Pancreas (tissue), 10 donors: ENCODE data around the gene POU6F2. TPM values are rescaled to one million over a fixed set of nuclear protein-coding genes. Genes with fewer than 3 reads are reported as not detected.
"Not testable (repeated sequence)": the region's sequence is repeated elsewhere in the genome, so short reads cannot be mapped to it uniquely, and the experiment has no call there.

Experiments used
- ATAC-seq, 4 donors: fragments of 200-7000 bp; cut with Tn5 transposase; one replicate each; pipeline versions ENCODE4 v1.8.0 to v1.9.1; 2020; ENCODE audit warnings: mild to moderate bottlenecking in 4 of 4, moderate library complexity in 4 of 4
- DNase-seq, 6 donors: peaks; one replicate each; pipeline ENCODE4 v3.0.0-alpha.2; 2020
- FAIRE-seq: peaks from 2 replicates; lab custom pipeline; 2012; peaks lifted over from hg19 to GRCh38; lab: Jason Lieb, UNC
- H3K27ac ChIP-seq, 4 donors: fragments of 200-600 bp; sonication (generic); 1 replicate in 3 of 4; 2 replicates in 1 of 4; pipeline versions ENCODE4 v1.5.0 to v1.8.0; 2020
- H3K27me3 ChIP-seq, 4 donors: fragments of 200-600 bp; one replicate each; pipeline ENCODE4 v1.8.0; 2021
- H3K36me3 ChIP-seq, 3 donors: fragments of 200-600 bp; sonication (generic) in 1 of 3; one replicate each; pipeline versions ENCODE4 v1.5.0 to v1.8.0; 2020 to 2021
- H3K4me1 ChIP-seq, 3 donors: fragments of 200-600 bp; one replicate each; pipeline ENCODE4 v1.8.0; 2021
- H3K4me3 ChIP-seq, 4 donors: fragments of 200-600 bp; sonication (generic) in 2 of 4; one replicate each; pipeline versions ENCODE4 v1.5.0 to v1.8.0; 2020 to 2021
- H3K9me3 ChIP-seq, 4 donors: fragments of 200-600 bp; one replicate each; pipeline ENCODE4 v1.8.0; 2021
- CTCF ChIP-seq, 4 donors: fragments of 200-600 bp; sonication (generic) in 3 of 4; IDR thresholded peaks; one replicate each; pipeline versions ENCODE4 v1.5.0 to v1.8.0; 2021; ENCODE audit warnings: antibody characterized with exemption in 4 of 4
- WGBS, 2 donors: extraction: QIAGEN DNeasy Blood & Tissue Kit; methylation state at CpG; one replicate each; pipeline ENCODE4 v1.1.7; 2013; 5-methylcytosine and 5-hydroxymethylcytosine counted together
- intact Hi-C, 3 donors: fragments of 100-400 bp; cut with DNase I; formaldehyde crosslinking; loops; one replicate each; pipeline versions ENCODE4 v1.11.1 to v1.14.2; 2022
- polyA plus RNA-seq, 2 donors: library from polyadenylated mRNA; stranded (reverse); fragments of 200-250 nt; gene quantifications; one replicate each; pipeline ENCODE4 v1.2.3, GENCODE V29; 2013
- total RNA-seq, 6 donors: library from RNA; stranded (reverse); fragmentation: NEBNext Ultra II Directional in 4 of 6; extraction: Animal tissue kit (Norgen Biotek cat#: 25700) in 4 of 6; gene quantifications; one replicate each; pipeline versions ENCODE4 v1.2.1 to v1.2.4, GENCODE V29; 2021 to 2023
- donor health status: healthy with polysubstance abuse.
- donor health status: DM: no; HTN: no; CAD: no; lungs with moderate emphysema.
- donor health status: DM: no; HTN: no; CAD: no.
- donor health status: control.
- donor health status: control.
- donor health status: Bipolar disorder and iron deficiency.
- donor health status: DM: yes; HTN: yes; CAD: no.
- donor health status: DM: no; HTN: no; CAD: no.
- donor health status: DM: no; HTN: no; CAD: no.
- donor health status: DM: yes; HTN: yes; CAD: no.

POU6F2 gene
- total and polyA plus RNA-seq, 8 donors, result 1.3 to 4.2 (median 2.4) TPM

GRCh38 chr7:39002755-39003154 lies 25.0 kb downstream of the POU6F2 start:
- ATAC-seq, result no peak
- WGBS, 2 donors, result 52 to 60% methylated on average over 5 of the region's 5 CpGs
- Histone ChIP-seq H3K4me3 (no peak overlapping the region), H3K27me3 (no peaks in the 10 kb centered on the region), H3K9me3 (no peaks in the 10 kb centered on the region), H3K27ac (no peak overlapping the region), H3K4me1 (no peaks in the 10 kb centered on the region), H3K36me3 (no peaks in the 10 kb centered on the region)
- intact Hi-C loops, result no loop called here
- no peak for FAIRE-seq
- no peak for DNase-seq
- TF ChIP-seq CTCF (IDR thresholded peaks at IDR 0.05), result no peak

- H3K4me1 ChIP-seq, result no peaks in the 10 kb centered on the region
- WGBS, 2 donors, result 13 to 16% methylated on average over 8 of the region's 8 CpGs
- no peak for DNase-seq
- ATAC-seq, result peak in 1 of 4 donors; percentile 8
- no peak overlapping the region for H3K4me3 ChIP-seq
- no peak for FAIRE-seq
- peak overlapping the region in 1 of 4 donors; percentile 10 for H3K27ac ChIP-seq
- no peaks in the 10 kb centered on the region for H3K36me3 ChIP-seq
- TF ChIP-seq CTCF (IDR thresholded peaks at IDR 0.05), result no peak
- H3K9me3 ChIP-seq, result no peaks in the 10 kb centered on the region
- intact Hi-C loops, result no loop called here
- H3K27me3 ChIP-seq, result no peaks in the 10 kb centered on the region
Observed at GRCh38 chr7:39005036-39005435, 27.3 kb downstream of the POU6F2 start.

GRCh38 chr7:39005461-39005860 lies 27.8 kb downstream of the POU6F2 start:
- FAIRE-seq (no peak), ATAC-seq (peak in 2 of 4 donors; percentile 34 to 39), DNase-seq (no peak)
- no peak overlapping the region for H3K27ac ChIP-seq
- no peaks in the 10 kb centered on the region for H3K9me3 ChIP-seq
- H3K36me3 ChIP-seq, result no peaks in the 10 kb centered on the region
- WGBS, 2 donors, result 12 to 15% methylated on average over 6 of the region's 6 CpGs
- intact Hi-C loops, result no loop called here
- H3K27me3 ChIP-seq, result no peaks in the 10 kb centered on the region
- H3K4me3 ChIP-seq, result no peak overlapping the region
- no peak for TF ChIP-seq CTCF (IDR thresholded peaks at IDR 0.05)
- no peaks in the 10 kb centered on the region for H3K4me1 ChIP-seq

GRCh38 chr7:39013049-39013939 lies 35.6 kb downstream of the POU6F2 start:
- ATAC-seq, intact Hi-C loops, FAIRE-seq, H3K4me3 ChIP-seq, H3K36me3 ChIP-seq, H3K9me3 ChIP-seq, H3K4me1 ChIP-seq, H3K27ac ChIP-seq, DNase-seq, H3K27me3 ChIP-seq: not testable (repeated sequence)
- 81 to 91% methylated on average over 22 to 28 of the region's 34 CpGs for WGBS, 2 donors

- 20 to 21% methylated on average over 9 of the region's 9 CpGs for WGBS, 2 donors
- Histone ChIP-seq H3K36me3 (no peaks in the 10 kb centered on the region), H3K9me3 (no peaks in the 10 kb centered on the region), H3K27me3 (no peaks in the 10 kb centered on the region), H3K4me1 (no peaks in the 10 kb centered on the region), H3K4me3 (no peak overlapping the region), H3K27ac (no peak overlapping the region)
- DNase-seq, result peak in 2 of 6 donors; percentile 4 to 29
- ATAC-seq, result peak; percentile 57 to 79 (median 68)
- FAIRE-seq, result no peak
- intact Hi-C loops, result no loop called here
- no peak for TF ChIP-seq CTCF (IDR thresholded peaks at IDR 0.05)
Observed at GRCh38 chr7:39016609-39017008, 38.9 kb downstream of the POU6F2 start.
